ENCODE data around the gene ARHGAP15. TPM values are rescaled to one million over a fixed set of nuclear protein-coding genes. Genes with fewer than 3 reads are reported as not detected.

ARHGAP15 gene
- total RNA-seq, 1 donor from 2014 or later = not detected

- H3K9me3 Mint-ChIP-seq (ENCODE audit: unreplicated experiment) = no peaks in the 10 kb centered on the region
- no peak overlapping the region for H3K27ac Mint-ChIP-seq (ENCODE audit: unreplicated experiment)
- H3K27me3 Mint-ChIP-seq (ENCODE audit: unreplicated experiment) = peaks cover 44% of the 10 kb centered on the region
These were observed 81.2 kb downstream of the ARHGAP15 start for GRCh38 chr2:143210446-143210819.

GRCh38 chr2:143217512-143218115, 88.4 kb downstream of the ARHGAP15 start:
- TF ChIP-seq, protein P1, sequence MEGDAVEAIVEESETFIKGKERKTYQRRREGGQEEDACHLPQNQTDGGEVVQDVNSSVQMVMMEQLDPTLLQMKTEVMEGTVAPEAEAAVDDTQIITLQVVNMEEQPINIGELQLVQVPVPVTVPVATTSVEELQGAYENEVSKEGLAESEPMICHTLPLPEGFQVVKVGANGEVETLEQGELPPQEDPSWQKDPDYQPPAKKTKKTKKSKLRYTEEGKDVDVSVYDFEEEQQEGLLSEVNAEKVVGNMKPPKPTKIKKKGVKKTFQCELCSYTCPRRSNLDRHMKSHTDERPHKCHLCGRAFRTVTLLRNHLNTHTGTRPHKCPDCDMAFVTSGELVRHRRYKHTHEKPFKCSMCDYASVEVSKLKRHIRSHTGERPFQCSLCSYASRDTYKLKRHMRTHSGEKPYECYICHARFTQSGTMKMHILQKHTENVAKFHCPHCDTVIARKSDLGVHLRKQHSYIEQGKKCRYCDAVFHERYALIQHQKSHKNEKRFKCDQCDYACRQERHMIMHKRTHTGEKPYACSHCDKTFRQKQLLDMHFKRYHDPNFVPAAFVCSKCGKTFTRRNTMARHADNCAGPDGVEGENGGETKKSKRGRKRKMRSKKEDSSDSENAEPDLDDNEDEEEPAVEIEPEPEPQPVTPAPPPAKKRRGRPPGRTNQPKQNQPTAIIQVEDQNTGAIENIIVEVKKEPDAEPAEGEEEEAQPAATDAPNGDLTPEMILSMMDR (IDR thresholded peaks at IDR 0.05) = no peak
- H3K36me3 Mint-ChIP-seq (ENCODE audit: unreplicated experiment) = no peaks in the 10 kb centered on the region
- H3K4me1 Mint-ChIP-seq (ENCODE audit: unreplicated experiment) = no peaks in the 10 kb centered on the region
- no peak for DNase-seq (ENCODE audit: extremely low spot score, unreplicated experiment)
- H3K27ac Mint-ChIP-seq (ENCODE audit: unreplicated experiment) = no peak overlapping the region
- H3K4me3 Mint-ChIP-seq (ENCODE audit: unreplicated experiment) = no peak overlapping the region
- H3K9me3 Mint-ChIP-seq (ENCODE audit: unreplicated experiment) = no peaks in the 10 kb centered on the region
- H3K27me3 Mint-ChIP-seq (ENCODE audit: unreplicated experiment) = peaks cover 35% of the 10 kb centered on the region

More at GRCh38 chr2:143210446-143210819, 81.2 kb downstream of the ARHGAP15 start:
- no peaks in the 10 kb centered on the region for H3K36me3 Mint-ChIP-seq (ENCODE audit: unreplicated experiment)
- no peak overlapping the region for H3K4me3 Mint-ChIP-seq (ENCODE audit: unreplicated experiment)
- H3K4me1 Mint-ChIP-seq (ENCODE audit: unreplicated experiment) = no peaks in the 10 kb centered on the region
- TF ChIP-seq, protein P1 (IDR thresholded peaks at IDR 0.05) = no peak
- DNase-seq (ENCODE audit: extremely low spot score, unreplicated experiment) = no peak

DNA sequence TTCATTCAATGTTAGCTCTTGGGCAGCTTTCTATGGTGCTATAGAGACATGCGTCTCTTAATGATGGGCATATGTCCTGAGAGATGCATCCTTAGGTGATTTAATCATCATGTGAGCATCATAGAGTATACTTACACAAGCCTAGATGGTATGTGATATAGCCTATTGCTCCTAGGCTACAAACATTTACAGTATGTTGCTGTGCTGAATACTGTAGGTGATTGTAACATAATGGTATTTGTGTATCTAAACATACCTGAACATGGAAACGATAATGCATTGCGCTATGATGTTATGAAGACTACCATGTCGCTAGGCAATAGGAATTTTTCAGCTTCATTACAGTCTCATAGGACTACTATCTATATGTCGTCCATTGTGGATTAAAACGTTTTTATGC, 89.4 kb downstream of the ARHGAP15 start:
- peaks cover 34% of the 10 kb centered on the region for H3K27me3 Mint-ChIP-seq (ENCODE audit: unreplicated experiment)
- no peak overlapping the region for H3K4me3 Mint-ChIP-seq (ENCODE audit: unreplicated experiment)
- TF ChIP-seq, protein P1 (IDR thresholded peaks at IDR 0.05) = no peak
- no peaks in the 10 kb centered on the region for H3K9me3 Mint-ChIP-seq (ENCODE audit: unreplicated experiment)
- no peak for DNase-seq (ENCODE audit: extremely low spot score, unreplicated experiment)
- no peaks in the 10 kb centered on the region for H3K4me1 Mint-ChIP-seq (ENCODE audit: unreplicated experiment)
- no peaks in the 10 kb centered on the region for H3K36me3 Mint-ChIP-seq (ENCODE audit: unreplicated experiment)
- no peak overlapping the region for H3K27ac Mint-ChIP-seq (ENCODE audit: unreplicated experiment)

GRCh38 chr2:143219266-143219665, 90.0 kb downstream of the ARHGAP15 start:
- DNase-seq (ENCODE audit: extremely low spot score, unreplicated experiment) = no peak
- Mint-ChIP-seq H3K4me1 (ENCODE audit: unreplicated experiment) (no peaks in the 10 kb centered on the region), H3K27me3 (ENCODE audit: unreplicated experiment) (peaks cover 38% of the 10 kb centered on the region), H3K4me3 (ENCODE audit: unreplicated experiment) (no peak overlapping the region), H3K9me3 (ENCODE audit: unreplicated experiment) (no peaks in the 10 kb centered on the region), H3K27ac (ENCODE audit: unreplicated experiment) (no peak overlapping the region), H3K36me3 (ENCODE audit: unreplicated experiment) (no peaks in the 10 kb centered on the region)
- TF ChIP-seq, protein P1 (IDR thresholded peaks at IDR 0.05) = no peak

GRCh38 chr2:143223556-143223955, 94.3 kb downstream of the ARHGAP15 start:
- no peaks in the 10 kb centered on the region for H3K9me3 Mint-ChIP-seq (ENCODE audit: unreplicated experiment)
- no peaks in the 10 kb centered on the region for H3K4me1 Mint-ChIP-seq (ENCODE audit: unreplicated experiment)
- TF ChIP-seq, protein P1 (IDR thresholded peaks at IDR 0.05) = no peak
- no peaks in the 10 kb centered on the region for H3K36me3 Mint-ChIP-seq (ENCODE audit: unreplicated experiment)
- no peak overlapping the region for H3K27ac Mint-ChIP-seq (ENCODE audit: unreplicated experiment)
- H3K27me3 Mint-ChIP-seq (ENCODE audit: unreplicated experiment) = peaks cover 29% of the 10 kb centered on the region
- DNase-seq (ENCODE audit: extremely low spot score, unreplicated experiment) = no peak
- H3K4me3 Mint-ChIP-seq (ENCODE audit: unreplicated experiment) = no peak overlapping the region

All from osteocyte (in vitro differentiated cells).